Astrocyte of the spinal cord (primary cell): ENCODE measurements around the gene RGS6.

Source experiments
- DNase-seq: peaks from one replicate; pipeline ENCODE4 v3.0.0; 2011; ENCODE audit warnings: low read depth, low spot score
- H3K4me3 ChIP-seq: 2 replicates; pipeline ENCODE4 v1.5.1; 2011; ENCODE audit warnings: low read depth, mild to moderate bottlenecking, low read length, moderate library complexity
- in situ Hi-C: cut with HindIII; loops from 2 replicates; pipeline ENCODE4 v1.10.0; 2017; ENCODE audit warnings: low sequenced_read_pairs
- TF ChIP-seq, protein P1 (sequence below): IDR thresholded peaks from 2 replicates; pipeline ENCODE4 v1.5.1; 2012; ENCODE audit warnings: low read depth, mild to moderate bottlenecking, low read length, inconsistent platforms

Gene RGS6

DNA sequence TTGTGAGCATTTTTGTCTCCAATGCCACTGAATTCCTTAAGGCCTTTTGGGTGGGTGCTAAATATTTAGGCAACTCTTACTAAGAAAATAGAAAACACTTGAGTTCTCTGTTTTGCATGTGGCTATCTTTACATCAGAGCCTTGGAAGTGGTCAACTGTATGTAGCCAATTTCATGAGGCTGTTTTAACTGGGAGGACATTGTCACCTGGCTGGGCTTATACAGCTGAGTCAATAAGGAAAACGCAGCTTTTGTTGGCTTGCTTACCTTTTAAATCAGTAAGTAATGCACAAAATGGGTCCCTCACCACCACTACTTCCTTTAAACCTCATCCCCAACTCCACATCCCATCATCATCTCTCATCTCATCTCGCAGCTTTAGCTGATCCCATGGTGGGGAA is 194.3 kb downstream of the RGS6 start:
- in situ Hi-C loops, result no loop called here
- TF ChIP-seq, protein P1, sequence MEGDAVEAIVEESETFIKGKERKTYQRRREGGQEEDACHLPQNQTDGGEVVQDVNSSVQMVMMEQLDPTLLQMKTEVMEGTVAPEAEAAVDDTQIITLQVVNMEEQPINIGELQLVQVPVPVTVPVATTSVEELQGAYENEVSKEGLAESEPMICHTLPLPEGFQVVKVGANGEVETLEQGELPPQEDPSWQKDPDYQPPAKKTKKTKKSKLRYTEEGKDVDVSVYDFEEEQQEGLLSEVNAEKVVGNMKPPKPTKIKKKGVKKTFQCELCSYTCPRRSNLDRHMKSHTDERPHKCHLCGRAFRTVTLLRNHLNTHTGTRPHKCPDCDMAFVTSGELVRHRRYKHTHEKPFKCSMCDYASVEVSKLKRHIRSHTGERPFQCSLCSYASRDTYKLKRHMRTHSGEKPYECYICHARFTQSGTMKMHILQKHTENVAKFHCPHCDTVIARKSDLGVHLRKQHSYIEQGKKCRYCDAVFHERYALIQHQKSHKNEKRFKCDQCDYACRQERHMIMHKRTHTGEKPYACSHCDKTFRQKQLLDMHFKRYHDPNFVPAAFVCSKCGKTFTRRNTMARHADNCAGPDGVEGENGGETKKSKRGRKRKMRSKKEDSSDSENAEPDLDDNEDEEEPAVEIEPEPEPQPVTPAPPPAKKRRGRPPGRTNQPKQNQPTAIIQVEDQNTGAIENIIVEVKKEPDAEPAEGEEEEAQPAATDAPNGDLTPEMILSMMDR, result no peak
- no peak for DNase-seq
- H3K4me3 ChIP-seq, result no peak overlapping the region

DNA sequence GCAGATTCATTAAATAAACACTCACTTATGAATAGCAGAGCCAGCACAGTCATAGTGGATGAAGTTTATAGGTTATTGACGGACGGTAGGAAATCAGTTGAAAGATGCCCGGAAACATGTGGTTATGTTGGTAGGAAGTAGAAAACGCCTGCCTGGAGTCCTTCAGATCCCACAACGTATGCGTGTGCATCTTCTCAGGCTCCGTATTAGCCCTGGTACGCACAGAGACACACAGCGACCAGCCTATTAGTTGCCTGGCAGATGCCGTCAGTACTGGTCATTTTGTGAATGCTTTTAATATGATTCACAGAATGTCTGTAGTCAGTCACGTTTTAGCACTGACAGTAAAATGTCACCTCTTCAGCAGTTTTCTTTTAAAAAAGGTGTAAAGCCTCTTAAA is 196.4 kb downstream of the RGS6 start:
- TF ChIP-seq, protein P1, result no peak
- no peak overlapping the region for H3K4me3 ChIP-seq
- in situ Hi-C loops, result no loop called here
- DNase-seq, result no peak

DNA sequence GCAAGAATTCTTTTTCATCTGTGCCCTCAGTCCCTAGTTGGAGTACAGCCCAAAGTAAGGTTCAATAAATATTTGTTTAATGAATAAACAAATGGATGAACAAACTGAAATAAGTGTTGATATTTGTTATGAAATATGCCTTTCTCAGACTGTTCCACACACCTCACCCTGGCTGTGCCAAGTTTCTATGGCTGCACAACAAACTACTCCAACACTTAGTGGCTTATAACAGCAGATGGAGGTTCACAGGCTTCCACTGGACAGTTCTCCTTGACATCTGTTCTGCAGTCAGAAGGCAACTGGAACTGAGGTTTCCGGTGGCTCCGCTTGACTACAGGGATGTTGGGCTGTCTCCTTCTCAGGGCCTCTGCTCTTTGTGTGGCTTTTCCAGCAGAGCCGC is 197.1 kb downstream of the RGS6 start:
- TF ChIP-seq, protein P1, result no peak
- no peak for DNase-seq
- in situ Hi-C loops, result no loop called here
- no peak overlapping the region for H3K4me3 ChIP-seq

DNA sequence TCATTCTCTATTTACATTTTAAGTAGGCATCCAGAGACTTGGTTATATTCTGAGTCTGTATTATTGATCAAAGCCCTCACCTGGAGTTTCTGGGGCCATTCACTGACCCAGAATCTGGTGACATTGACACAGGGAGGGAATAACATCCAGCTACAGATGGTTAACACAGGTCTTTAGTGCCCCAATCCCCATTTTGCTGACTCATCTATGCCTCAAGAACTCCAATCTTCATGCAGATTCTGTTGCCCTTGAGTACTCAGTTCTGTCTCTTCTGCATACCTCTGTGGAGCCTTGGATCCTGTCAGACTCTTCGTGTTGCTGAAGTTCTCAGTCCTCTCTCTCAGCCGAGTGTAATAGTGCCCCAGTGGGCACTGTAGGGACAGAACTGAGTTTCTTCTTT is 208.9 kb downstream of the RGS6 start:
- no peak overlapping the region for H3K4me3 ChIP-seq
- no peak for DNase-seq
- TF ChIP-seq, protein P1, result no peak
- in situ Hi-C loops, result no loop called here

DNA sequence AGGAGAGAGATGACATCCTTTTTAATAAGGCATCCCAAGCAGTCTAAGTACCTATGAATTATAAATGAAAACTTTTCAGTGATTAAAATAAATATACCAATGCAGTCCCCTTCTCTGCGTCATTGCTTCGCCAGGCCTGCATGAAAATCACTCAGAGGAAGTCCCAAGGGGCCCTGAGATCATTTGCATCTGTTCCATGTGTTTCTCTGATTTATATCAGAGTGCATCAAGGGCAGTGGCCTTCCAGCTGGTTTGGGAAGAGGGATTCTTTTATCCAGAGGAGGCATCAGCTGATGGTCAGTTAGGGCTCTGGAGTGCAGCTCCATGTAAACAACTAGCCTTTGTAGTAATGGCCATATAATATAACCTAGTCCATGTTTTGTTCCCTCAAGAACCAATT is 210.1 kb downstream of the RGS6 start:
- in situ Hi-C loops, result no loop called here
- no peak for DNase-seq
- H3K4me3 ChIP-seq, result no peak overlapping the region
- TF ChIP-seq, protein P1, result no peak

DNA sequence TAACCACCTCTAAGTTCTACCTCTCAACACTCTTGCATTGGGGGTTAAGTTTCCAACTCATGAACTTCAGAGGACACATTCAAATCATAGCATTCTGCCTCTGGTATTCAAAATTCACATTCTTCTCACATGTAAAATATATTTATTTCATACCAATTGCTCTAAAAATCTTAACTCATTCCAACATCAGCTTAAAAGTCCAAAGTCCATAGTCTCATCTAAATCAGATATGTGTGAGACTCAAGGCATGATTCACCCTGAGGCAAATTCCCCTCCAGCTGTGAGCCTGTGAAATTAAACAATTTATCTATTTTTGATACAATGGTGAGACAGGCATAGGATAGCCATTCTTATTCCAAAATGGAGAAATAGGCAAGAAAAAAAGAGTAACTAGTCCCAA is 214.0 kb downstream of the RGS6 start:
- no peak overlapping the region for H3K4me3 ChIP-seq
- TF ChIP-seq, protein P1, result no peak
- DNase-seq, result no peak
- in situ Hi-C loops, result no loop called here
